Esophagus muscularis mucosa (tissue), 4 donors: ENCODE data around the gene XYLT1.

Experiments
- CTCF ChIP-seq, 3 experiments: fragments of 200-600 bp in 2 of 3; fragments of 450-650 bp in 1 of 3; sonication (generic) in 2 of 3; IDR thresholded peaks; one replicate each; pipeline ENCODE4 v1.5.1; 2017 to 2019; ENCODE audit warnings: antibody characterized with exemption in 3 of 3, mild to moderate bottlenecking in 2 of 3, moderate library complexity in 1 of 3
- EP300 ChIP-seq: sonication (generic); formaldehyde crosslinking; IDR thresholded peaks from one replicate; pipeline ENCODE4 v1.6.1; 2017; ENCODE audit warnings: antibody characterized with exemption
- POLR2A ChIP-seq: fragments of 450-650 bp; IDR thresholded peaks from one replicate; pipeline ENCODE4 v1.6.1; 2017; ENCODE audit warnings: antibody characterized with exemption, moderate library complexity, mild to moderate bottlenecking, low read depth
- POLR2AphosphoS5 ChIP-seq, 2 donors: sonication (generic); formaldehyde crosslinking; IDR thresholded peaks; one replicate each; pipeline ENCODE4 v1.6.1; 2017; ENCODE audit warnings: antibody characterized with exemption in 2 of 2

GRCh38 chr16:17354141-17354601, 116.6 kb downstream of the XYLT1 start:
- TF ChIP-seq CTCF (IDR thresholded peaks at IDR 0.05) (no peak), POLR2A (no peak), EP300 (no peak), POLR2AphosphoS5 (IDR thresholded peaks at IDR 0.05) (no peak)
